Stimulated activated CD8-positive, alpha-beta memory T cell treated with anti-CD3 and anti-CD28 coated beads, Interleukin-12 subunit alpha, Interleukin-12 subunit beta, amount 100 ng/mL, for 24 hours (primary cell): Measurements from ENCODE around the gene RPP38.

Source experiments
- DNase-seq: peaks from one replicate; pipeline ENCODE4 v3.0.0-alpha.2; 2020; ENCODE audit errors: extremely low read depth

The RPP38 gene, protein sequence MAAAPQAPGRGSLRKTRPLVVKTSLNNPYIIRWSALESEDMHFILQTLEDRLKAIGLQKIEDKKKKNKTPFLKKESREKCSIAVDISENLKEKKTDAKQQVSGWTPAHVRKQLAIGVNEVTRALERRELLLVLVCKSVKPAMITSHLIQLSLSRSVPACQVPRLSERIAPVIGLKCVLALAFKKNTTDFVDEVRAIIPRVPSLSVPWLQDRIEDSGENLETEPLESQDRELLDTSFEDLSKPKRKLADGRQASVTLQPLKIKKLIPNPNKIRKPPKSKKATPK

DNA sequence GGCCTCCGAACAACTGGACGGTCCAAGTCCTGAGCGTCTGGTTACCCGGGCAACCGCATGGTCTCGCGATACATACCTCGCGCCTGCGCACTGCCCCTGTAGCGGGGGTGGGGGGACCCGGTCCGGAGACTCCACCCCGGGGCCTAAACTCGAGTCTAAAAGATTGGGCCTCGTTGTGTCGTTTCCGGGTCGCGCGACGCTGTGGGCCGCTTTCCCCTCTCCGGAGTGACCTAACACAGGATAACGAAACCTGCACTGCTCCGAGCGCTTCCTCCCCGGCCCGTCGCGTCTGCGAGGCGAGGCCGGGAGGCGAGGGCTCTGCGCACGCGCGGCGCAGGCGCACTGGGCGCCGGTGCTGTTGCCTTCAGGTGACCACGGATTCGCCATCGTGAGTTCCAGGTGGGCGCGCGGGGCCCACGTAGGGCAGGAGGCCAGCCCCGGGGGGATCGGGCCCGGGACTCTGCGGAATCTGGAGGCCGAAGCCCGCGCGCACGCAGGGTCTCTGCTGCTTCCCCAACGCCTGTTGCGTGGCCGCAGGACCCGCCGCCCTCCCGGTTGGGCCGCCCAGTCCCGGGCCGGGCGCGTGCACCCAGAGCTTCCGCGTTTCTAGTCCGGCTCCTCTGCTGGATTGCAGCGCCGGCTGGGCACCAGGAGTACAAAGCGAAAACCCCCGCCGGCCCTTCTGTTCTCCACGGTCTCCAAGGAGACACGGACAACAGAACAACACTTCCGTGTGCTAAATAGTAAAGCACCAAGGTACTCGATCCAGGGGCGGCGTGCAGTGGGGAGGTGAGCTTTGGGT is at the start of gene RPP38:
Gene RPP38, plus strand, starts transcription at position 345 of the 802 bp plus-strand sequence. CDS start 5,960 bp downstream, outside the sequence.
- DNase-seq: peak; percentile 88

DNA sequence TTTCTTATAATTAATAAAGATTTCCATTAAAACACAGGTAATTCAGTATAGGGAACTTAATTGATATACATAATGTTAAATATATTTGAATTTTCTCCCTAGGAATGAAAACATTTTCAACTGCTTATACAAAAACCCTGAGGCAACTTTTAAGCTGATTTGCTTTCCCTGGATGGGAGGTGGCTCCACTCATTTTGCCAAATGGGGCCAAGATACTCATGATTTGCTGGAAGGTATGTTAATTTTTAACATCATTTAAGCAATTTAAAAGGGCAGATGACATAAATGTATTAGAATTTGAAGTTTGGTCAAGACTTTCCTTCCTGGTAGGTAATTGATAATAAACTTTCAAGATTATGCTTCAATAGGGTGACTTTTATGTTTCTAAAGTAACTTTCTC is 47.6 kb upstream of the RPP38 start:
- DNase-seq: no peak

DNA sequence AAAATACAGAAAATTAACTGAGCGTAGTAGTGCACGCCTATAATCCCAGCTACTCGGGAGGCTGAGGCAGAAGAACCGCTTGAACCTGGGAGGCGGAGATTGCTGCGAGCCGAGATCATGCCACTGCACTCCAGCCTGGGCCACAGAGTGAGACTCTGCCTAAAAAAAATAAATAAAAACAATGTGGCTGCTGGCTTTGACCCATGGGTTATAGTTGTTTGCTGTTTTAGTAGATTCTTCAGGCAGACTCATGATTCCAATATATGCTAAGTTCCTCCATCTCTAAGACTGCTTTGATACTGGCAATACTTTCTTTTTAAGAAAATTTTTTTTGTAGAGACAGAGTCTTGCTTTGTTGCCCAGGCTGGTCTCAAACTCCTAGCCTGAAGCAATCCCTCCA is 45.0 kb upstream of the RPP38 start:
- no peak for DNase-seq

DNA sequence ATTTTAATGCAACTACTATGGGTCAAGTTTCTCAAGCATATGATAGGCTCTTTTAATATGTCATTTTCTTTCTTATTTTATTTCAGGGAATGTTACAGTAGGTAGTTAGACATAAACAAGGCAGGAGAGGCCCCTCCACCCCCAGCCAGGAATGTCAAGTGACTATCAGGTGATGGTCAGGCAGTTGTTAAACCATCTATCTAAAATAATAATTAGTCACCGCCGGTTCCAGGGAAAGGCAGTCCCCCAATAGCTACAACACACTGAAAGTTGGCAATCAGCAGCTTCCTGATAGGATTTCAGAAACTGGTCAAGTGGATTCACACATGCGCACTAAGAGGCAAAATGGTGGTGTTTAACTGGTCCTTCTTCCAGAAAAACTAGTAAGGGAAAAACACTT is 44.1 kb upstream of the RPP38 start:
- DNase-seq: no peak

DNA sequence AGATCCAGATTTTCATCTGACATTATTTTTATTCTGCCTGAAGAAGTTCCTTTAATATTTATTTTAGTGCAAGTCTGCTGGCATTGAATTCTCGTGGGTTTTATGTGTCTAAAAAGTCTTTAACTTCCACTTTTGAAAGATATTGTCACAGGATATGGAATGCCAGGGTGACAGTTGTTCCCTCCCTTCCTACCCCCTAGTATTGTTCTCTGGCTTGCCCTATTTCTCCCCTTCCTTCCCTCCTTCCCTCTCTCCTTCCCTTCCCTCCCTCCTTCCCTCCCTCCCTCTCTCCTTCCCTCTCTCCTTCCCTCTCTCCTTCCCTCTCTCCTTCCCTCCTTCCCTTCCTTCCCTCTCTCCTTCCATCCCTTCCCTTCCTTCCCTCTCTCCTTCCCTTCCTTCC is 38.5 kb upstream of the RPP38 start:
- DNase-seq: no peak

DNA sequence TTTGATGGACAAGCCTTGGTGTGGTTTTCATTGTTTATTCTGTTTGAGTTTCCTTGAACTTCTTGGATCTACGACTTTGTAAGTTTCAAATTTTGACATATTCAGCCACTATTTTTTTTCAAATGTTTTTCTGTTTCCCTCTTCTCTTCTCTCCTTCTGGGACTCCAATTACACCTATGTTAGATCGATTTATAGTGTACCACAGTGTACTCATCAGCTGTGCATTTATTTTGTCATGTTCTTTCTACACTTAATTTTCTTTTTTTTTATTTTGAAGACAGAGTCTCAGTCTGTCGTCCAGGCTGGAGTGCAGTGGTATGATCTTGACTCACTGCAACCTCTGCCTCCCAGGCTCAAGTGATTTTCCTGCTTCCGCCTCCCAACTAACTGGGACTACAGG is 37.2 kb upstream of the RPP38 start:
- DNase-seq: no peak

DNA sequence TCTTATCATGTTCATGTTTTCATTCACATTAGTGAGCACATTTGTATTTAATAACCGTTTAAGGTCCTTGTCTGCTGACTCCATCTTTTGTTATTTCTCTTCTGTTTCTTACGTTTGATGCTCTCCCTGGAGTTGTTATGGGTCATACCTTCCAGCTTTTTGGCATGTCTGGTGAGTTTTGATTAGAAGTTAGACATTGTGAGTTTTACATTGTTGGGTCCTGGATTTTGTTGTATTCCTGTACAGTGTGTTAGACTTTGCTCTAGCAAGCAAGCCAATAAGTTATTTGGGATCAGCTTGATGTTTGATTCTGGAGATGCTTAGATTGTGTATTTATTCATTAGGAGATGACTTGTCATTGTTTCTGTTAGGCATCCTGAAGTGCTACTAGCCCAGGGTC is 36.5 kb upstream of the RPP38 start:
- DNase-seq: no peak

DNA sequence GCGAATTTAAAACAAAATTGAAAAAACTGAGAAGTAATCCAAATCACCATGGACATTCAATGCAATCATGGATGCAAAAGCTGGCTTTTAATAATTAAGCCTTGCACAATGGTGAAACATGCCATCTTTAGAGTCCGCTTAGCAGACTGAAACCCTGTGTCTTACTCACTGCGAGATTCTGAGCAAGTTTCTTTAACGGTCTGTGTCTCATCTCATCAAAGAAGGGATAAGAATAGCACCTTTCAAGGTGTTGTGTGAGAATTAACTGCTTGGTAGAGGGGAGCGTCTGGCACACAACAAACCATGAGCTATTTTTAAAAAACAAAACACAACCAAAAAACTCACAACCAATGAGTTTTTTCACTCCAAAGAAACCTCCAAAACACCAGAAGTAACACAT is 30.0 kb upstream of the RPP38 start:
- no peak for DNase-seq

DNA sequence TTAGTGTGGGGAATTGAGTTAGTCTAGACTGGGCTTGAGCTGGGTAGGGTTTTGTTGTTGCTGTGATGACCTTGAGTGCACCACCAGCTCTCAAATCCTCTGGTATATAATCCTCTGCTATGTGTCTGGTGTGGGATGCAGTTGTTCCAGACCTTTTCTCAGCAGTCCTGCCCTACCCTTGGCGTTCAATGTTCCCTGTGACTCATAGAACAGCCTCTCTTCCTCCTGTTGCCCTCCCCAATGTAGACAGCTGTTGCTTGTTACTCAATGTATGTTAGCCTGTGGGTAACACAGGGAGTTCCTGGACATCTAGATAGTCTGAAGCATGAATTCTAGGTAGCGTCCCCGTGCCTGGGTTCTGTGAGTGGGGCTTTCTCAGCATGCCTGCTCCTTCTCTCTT is 28.4 kb upstream of the RPP38 start:
- no peak for DNase-seq

DNA sequence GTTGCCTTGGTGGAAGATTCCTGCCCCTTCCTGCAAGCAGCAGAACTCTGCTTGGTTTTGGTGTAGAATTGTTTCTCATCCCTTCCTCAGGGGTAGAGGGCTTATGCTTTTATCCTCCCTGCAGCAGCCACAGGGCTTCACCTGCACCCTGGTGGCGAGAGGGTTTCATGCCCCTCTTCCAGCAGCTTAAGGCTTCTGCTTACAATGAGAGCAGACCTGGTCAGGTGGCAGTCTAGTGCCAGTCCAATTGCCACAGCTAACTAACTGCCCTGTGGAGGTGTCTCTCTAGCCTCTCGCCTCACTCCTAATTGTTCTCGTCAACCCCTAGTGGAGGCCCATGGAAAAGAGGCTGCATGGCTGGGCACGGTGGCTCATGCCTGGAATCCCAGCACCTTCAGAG is 27.9 kb upstream of the RPP38 start:
- no peak for DNase-seq

DNA sequence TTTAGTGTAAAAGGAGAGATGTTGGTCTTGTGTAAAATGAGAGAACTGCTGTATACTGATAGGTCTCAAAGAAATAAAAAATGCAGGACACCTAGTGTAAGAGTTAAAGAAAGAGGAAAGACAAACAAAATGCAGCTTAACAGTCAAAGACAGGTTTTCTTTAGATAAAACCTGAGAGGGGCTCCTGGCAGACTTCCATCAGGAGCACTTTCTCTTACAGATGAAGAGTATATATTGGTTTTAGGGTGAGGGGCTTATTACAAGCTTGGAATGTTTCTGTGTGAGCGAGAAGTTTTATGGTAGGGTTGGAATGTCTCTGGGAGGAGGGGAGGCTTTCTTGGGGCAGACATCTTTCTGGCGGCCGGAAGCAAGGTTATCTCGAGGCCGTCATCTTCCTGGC is 24.8 kb upstream of the RPP38 start:
- no peak for DNase-seq

DNA sequence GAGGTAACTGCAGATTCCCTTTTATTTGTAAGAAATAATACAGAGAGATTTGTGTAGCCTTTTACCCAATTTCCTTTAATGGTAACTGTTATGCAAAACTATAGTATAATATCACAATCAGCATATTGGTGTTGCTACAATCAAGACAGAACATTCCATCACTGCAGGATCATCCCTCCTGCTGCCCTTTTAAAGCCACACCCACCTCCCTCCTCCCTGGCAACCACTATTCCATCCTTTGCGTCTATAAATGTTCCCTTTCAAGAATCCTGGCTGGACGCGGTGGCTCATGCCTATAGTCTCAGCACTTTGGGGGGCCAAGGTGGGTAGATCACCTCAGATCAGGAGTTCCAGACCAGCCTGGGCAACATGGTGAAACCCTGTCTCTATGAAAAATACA is 21.7 kb upstream of the RPP38 start:
- no peak for DNase-seq

DNA sequence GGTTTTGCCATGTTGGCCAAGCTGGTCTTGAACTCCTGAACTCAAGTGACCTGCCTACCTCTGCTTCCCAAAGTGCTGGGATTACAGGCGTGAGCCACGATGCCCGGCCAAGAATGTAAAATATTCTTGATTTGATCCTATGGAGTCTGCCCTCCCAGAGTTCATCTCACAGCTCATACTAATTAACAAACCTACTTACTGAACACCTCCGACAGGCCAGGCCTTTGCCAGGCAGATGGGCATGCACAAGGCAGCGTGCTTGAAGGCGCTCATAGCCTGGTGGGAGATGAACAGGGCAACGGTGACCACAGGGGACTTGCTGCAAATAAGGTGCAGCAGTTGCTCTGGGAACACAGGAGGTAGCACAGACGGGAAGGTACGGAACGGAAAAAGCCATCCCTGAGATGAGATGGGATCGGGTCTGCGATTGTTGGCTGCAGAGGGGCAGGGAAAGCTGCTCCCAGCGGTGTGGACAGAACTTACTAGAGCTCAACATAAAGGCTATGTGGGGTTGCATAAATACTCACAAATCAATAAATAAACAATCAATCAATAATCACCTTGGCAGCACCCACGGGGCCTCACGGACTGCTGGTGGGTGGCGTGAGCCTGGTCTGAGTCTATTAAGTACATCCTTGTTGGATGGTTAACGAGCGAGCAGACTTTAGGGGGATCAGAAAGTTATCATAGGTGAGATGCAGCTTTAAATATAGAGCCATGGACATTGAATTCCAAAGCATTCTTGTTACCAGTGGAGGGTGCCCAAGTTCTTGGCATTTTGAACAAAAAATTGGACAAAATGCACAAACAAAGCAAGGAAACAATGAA is 13.3 kb upstream of the RPP38 start:
- no peak for DNase-seq

DNA sequence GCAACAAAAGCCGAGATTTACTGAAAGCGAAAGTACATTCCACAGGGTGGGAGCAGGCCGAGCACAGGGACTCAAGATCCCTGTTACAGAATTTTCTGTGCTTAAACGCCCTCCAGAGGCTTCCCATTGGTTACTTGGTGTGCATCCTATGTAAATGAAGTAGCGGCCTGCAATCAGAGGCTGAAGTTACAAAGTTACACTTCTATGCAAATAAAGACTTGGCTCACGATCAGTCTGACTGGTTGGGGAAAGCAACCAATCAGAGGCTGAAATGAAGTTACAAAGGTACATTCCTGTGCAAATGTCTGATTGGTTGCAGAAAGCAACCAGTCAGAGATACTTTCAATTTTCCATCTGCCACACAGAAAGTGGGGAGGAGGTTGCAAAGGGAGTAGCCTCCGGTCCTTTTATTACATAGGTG is 12.6 kb upstream of the RPP38 start:
- no peak for DNase-seq

DNA sequence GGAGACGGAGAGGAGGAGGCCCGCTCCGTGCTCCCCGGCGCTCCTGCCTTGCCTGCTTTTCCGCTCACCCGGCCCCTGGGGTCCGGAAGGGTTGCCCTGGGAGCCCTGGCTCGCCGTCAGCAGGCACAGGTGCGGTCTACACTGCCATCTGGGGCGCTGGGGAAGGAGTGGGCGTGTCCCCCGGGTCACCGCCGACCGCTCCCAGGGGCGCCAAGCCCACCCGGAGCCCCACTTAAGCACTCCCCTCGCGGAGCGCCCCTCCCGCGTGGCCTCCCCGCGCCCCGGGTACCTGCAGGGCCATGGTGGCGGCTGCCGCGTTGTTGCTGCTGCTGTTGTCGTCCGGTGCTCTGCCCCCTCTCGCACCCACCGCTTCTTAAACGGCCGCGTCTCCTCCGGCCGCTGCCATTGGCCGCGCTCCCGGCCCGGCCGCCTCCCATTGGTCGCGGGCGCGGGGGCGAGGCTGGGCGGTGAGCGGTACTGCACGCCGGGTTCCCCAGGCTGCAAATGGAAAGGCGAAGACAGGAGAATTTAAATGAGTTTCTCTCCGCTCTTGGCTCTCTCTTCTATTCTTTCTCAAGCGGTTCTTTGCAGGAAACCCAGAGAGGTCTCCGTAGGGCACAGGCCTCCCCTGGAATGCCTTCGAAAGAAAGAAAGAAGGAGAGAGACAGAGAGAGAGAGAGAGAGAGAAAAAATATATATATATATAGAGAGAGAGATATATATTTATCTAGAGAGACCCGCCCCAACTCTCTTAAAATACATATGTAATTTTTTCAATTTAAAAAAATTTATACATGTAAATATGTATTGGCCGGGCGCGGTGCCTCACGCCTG is 8.5 kb upstream of the RPP38 start, which contains the start of gene ACBD7:
Gene ACBD7, minus strand, starts transcription at position 349 of the 834 bp plus-strand sequence. Its CDS starts 48 bp downstream, at position 301.
- peak; percentile 48 for DNase-seq

DNA sequence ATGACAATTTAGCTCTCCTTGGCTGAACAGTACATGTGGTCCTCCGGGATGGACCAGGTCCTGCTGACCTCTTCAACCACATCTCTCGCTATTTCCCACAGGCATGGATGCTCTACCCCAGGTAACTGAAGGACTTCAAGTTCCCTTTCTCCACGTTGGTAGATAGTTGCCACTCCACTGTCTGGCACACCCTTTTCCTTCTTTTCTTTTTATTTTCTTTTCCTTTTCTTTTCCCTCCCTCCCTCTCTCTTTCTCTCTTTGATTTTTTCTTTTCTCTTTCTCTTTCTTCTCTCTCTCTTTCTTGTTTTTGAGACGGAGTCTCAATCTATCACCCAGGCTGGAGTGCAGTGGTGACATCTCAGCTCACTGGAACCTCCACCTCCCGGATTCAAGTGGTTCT is 5.7 kb upstream of the RPP38 start:
- DNase-seq: no peak

DNA sequence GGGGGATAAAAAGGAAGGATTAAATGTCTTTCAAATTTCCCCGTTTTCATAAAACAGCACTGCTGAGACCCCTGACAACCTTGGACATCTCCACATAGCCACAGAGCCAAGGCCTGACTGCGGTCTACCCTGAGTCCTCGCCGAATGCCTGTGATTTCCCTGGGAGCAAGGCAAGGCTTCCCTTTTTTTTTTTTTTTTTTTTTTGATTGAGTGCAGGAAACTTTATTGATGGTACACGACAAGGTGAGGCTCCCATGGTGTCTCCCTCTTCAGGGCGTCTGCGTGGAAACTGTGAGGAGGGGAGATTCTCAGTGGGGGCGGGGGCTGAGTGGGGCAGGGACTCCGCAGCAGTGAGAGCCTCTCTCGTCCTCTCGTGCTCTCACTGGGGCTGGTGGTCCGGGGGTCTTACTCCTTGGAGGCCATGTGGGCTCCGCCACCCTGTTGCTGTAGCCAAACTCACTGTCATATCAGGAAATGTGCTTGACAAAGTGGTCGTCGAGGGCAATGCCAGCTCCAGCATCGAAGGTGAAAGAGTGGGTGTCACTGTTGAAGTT is 4.2 kb upstream of the RPP38 start:
- DNase-seq: no peak

DNA sequence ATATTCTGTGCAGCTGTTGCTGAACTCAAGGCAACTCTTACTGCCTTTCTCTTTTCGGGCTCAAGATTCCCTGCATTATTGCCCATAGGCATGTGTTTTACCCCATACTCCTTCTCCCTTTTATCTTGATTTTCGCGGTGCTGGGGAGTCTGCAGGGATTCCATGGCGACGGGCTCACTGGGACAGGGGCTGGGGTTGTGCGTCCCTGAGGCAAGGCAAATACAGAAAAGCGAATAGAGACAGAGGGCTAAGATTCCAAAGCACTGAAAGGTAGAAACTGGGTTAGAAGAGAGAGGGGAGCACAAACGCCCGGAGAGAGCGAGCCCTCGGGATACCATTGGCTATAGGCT is 519 bp upstream of the RPP38 start:
- no peak for DNase-seq

DNA sequence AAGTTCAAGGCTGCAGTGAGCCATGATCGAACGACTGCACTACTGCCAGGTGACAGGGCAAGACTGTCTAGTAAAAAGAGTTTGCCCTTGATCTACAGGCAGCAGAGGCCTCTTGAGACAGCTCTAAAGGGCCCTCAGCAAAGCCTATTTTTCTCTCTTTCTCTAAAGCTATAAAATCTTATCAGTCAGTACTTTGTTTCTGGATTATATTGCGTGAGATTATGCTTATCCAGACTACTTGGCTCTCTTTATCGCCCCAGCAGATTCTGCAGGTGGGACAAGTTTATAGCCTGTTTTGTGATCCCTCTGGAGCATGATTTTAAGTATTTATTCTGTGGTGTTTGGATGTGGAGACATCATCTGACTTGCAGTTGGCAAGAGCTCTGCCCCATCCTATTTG is 2.7 kb downstream of the RPP38 start:
- no peak for DNase-seq

DNA sequence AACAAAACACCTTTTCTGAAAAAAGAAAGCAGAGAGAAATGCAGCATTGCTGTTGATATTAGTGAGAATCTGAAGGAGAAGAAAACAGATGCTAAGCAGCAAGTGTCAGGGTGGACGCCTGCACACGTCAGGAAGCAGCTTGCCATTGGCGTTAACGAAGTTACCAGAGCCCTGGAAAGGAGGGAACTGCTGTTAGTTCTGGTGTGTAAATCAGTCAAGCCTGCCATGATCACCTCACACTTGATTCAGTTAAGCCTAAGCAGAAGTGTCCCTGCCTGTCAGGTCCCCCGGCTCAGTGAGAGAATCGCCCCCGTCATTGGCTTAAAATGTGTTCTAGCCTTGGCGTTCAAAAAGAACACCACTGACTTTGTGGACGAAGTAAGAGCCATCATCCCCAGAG is 6.4 kb downstream of the RPP38 start:
- no peak for DNase-seq

DNA sequence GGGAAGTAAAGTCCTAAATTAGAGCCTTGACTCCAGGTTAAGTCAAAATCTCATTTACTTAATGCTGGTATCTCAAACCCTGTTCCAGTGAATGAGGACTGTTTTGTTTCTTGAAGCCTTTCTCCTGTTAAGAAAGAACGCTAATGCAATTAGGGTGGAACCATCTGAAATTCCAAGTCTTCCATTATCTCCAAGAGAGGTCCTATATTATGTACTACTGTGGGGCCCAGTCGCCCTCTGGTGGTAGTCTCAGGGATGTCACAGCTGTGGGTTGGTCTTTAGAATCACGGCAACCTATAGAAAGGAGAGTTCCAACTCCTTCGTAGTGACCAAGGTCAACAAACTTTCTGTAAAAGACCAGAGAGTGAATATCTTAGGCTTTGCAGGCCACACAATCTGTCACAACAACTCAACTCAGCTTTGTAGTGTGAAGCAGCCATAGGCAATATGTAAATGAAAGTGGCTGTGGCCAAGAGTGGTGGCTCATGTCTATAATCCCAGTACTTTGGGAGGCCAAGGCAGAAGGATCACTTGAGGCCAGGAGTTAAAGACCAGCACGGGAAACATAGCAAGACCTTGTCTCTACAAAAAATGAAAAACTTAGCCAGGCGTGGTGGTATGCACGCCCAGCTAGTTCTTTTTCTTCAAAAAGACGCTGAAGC is 9.3 kb downstream of the RPP38 start:
- no peak for DNase-seq
